AG04449 (cell line): ENCODE results near the gene IRAK3.

Experiments
- CTCF ChIA-PET: fragments of 350-600 bp; formaldehyde crosslinking; extraction: SDS; loops from one replicate; lab custom pipeline; 2021; ENCODE audit warnings: antibody characterized with exemption; lab: Yijun Ruan, JAX
- POLR2A ChIA-PET: fragments of 400-600, 350-600 bp; formaldehyde crosslinking; extraction: SDS; loops from one replicate; lab custom pipeline; 2020; ENCODE audit warnings: antibody characterized with exemption, inconsistent platforms; lab: Yijun Ruan, JAX
- DNase-seq: peaks from one replicate; pipeline ENCODE4 v3.0.0-alpha.2; 2010; ENCODE audit warnings: low read depth, low spot score
- H3K4me3 ChIP-seq: 2 replicates; pipeline ENCODE4 v1.5.1; 2011; ENCODE audit warnings: low read depth, mild to moderate bottlenecking, control low read depth, low read length
- TF ChIP-seq, protein P1 (sequence below): IDR thresholded peaks from one replicate; pipeline ENCODE4 v1.5.1; 2011; ENCODE audit warnings: mild to moderate bottlenecking, moderate library complexity, low read length, control low read depth, inconsistent platforms; ENCODE audit not compliant: insufficient read depth; ENCODE audit errors: missing control alignments

IRAK3 gene

GRCh38 chr12:66143868-66144267, 45.1 kb upstream of the IRAK3 start:
- ChIA-PET CTCF (interaction anchor here (1.2 to 3.4 kb wide), 2 partner anchors 12 to 1253 kb away, joined by 3 to 15 read pairs; partner anchors contain the start of gene LLPH), POLR2A (no interaction called here)
- no peak overlapping the region for H3K4me3 ChIP-seq
- TF ChIP-seq, protein P1, sequence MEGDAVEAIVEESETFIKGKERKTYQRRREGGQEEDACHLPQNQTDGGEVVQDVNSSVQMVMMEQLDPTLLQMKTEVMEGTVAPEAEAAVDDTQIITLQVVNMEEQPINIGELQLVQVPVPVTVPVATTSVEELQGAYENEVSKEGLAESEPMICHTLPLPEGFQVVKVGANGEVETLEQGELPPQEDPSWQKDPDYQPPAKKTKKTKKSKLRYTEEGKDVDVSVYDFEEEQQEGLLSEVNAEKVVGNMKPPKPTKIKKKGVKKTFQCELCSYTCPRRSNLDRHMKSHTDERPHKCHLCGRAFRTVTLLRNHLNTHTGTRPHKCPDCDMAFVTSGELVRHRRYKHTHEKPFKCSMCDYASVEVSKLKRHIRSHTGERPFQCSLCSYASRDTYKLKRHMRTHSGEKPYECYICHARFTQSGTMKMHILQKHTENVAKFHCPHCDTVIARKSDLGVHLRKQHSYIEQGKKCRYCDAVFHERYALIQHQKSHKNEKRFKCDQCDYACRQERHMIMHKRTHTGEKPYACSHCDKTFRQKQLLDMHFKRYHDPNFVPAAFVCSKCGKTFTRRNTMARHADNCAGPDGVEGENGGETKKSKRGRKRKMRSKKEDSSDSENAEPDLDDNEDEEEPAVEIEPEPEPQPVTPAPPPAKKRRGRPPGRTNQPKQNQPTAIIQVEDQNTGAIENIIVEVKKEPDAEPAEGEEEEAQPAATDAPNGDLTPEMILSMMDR: no peak
- DNase-seq: no peak

DNA sequence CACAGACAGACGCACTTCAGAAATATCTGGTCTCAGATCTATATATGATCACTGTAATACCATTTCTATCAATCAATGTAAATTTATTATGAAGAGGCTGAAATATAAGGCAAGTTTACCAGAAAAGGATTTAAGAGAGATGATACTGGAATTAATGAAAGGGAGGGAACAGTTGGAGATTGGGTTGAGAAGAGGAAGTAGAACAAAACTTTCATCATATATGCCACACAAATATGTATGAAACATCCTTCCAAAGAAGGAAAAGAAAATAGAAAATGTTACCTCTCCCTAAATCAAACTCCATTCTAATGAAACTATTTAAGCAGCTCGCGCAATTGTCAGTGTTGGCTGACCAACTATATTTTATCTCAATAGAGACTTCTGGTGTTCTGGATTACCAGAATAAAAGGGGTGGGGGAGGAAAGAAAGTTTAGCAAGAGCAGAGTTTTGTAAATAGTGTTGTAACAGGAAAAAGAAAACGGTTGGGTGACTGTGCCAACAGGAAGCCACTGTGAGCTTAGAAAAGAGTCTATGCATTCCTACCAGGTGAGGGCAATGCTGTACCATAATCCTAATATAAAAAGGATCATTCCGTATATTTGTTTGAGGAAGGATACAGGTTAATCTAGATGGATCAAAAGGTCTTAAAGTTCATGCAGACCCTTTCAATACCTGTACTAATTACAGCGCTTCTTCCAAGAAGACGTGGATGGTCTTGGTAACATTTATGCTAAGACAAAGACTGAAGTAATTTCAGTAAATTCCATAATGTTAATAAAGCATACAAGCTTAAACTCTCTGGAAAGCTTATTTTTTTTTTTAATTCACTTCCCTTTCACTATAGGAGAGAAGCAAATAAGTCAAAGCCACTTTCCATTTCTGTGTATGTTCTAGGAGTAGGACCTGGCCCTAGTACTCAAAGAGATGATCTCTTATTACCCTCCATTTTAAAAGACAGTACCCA, 43.9 kb upstream of the IRAK3 start:
- no peak for DNase-seq
- ChIA-PET CTCF (interaction anchor here (0.6 to 3.4 kb wide), 15 partner anchors 9 to 913 kb away, joined by 3 to 15 read pairs (median 3); partner anchors contain the start of genes LLPH and TMBIM4), POLR2A (no interaction called here)
- no peak overlapping the region for H3K4me3 ChIP-seq
- TF ChIP-seq, protein P1: peak; percentile 32

DNA sequence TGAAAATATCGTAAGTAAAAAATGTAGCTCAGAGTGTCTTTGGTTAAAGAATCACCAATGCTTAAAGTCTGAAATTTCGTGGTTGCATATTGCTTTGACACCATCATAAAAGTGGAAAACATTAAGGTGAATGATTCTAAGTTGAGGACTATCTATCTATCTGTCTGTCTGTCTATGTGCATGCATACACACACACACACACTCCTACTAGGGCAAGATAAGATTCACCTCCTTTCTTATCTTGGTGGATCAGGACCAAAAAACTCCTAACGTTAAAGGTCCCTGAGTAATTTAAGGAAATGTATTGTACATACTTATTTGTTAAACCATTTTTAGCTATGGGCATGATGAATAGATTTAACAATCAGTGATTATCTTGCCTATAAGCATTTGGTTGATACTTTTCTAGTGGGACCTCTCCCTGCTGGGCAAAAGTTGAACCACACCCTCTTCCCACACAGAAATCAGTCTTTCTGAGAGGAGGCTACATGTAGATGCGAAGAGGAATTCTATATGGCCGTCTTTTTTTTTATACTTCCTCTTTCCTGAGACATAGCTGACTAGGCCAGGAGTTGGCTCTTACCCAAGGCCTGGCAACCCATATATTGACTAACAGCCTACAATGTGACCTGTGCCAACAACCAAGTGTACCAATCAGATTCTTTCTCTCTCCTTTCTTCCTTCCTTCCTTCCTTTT, 39.2 kb upstream of the IRAK3 start:
- TF ChIP-seq, protein P1: no peak
- ChIA-PET CTCF (no interaction called here), POLR2A (no interaction called here)
- no peak for DNase-seq
- no peak overlapping the region for H3K4me3 ChIP-seq

DNA sequence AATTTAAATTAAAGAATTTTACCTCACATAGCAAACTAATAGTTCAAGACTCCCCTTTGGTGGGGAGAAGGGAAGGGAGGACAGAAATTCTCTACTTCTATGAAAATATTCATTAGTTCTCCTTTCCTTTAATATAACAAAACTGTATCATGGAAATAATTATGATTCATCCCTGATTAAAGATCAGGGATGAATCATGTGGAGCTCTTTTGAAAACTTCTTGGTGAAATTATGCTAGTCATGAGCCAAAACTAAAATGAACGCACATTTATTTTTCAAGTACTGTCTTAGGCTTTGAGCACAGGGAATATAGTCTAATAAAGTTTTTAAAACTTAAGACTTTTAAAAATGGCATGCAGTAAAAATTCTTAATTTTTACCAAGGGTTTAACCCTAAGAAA, 36.3 kb upstream of the IRAK3 start:
- TF ChIP-seq, protein P1: no peak
- CTCF ChIA-PET: no interaction called here
- POLR2A ChIA-PET: no interaction called here

GRCh38 chr12:66154776-66155175, 34.2 kb upstream of the IRAK3 start:
- no peak for DNase-seq
- TF ChIP-seq, protein P1: no peak
- POLR2A ChIA-PET: no interaction called here
- no peak overlapping the region for H3K4me3 ChIP-seq
- CTCF ChIA-PET: no interaction called here

More for the DNA sequence above, 36.3 kb upstream of the IRAK3 start:
- H3K4me3 ChIP-seq: no peak overlapping the region
- no peak for DNase-seq

DNA sequence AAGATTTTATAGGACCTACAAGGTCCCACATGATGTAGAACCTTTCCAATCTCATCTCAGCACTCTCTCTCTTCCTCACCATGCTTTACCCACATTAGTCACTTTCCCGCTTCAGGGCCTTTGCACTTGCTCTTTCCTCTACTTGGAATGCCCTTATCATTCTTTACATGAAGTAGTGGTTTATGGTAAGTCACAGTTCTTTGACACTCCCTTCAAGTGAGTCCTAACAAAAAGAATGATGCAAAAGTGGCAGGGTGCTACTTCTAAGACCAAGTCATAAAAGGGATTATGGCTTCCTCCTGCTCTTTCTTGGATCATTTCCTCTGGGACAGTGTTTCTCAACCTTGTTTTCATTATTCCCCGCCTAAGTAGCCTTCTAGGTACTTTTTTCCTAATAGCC, 32.4 kb upstream of the IRAK3 start:
- TF ChIP-seq, protein P1: no peak
- no peak for DNase-seq
- no peak overlapping the region for H3K4me3 ChIP-seq
- ChIA-PET POLR2A (no interaction called here), CTCF (no interaction called here)
